ENCODE data around the gene HRCT1. TPM values are rescaled to one million over a fixed set of nuclear protein-coding genes. Genes with fewer than 3 reads are reported as not detected.

HRCT1 gene
- total RNA-seq, 1 experiment from 2014 or later: not detected

DNA sequence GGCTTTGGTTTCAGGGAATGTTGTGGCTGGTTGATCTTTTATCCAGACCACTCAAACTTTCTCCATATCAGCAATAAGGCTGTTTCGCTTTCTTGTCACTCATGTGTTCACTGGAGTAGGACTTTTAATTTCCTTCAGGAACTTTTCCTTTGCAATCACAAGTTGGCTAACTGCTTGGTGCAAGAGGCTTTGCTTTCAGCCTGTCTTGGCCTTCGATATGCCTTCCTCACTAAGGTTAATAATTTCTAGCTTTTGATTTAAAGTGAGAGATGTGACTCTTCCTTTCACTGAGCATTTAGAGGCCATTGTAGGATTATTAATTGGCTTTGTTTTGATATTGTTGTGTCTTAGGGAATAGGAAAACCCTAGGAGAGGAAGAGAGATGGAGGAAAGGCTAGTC, 7.0 kb upstream of the HRCT1 start:
- H3K79me1 ChIP-seq (ENCODE audit: insufficient read depth, low read depth, low read length, poor library complexity, severe bottlenecking): no peaks in the 10 kb centered on the region
- H3K14ac ChIP-seq (ENCODE audit: insufficient read depth, low read length): no peak overlapping the region
- no peaks in the 10 kb centered on the region for H3K23me2 ChIP-seq (ENCODE audit: insufficient read length, low read depth, low read length, poor library complexity, severe bottlenecking)
- Mint-ChIP-seq H3K9me3 (no peaks in the 10 kb centered on the region), H3K27ac (no peak overlapping the region), H3K27me3 (ENCODE audit: low read depth) (peaks cover 7% of the 10 kb centered on the region), H3K36me3 (ENCODE audit: insufficient read depth in 1 of 3, low read depth in 3 of 3) (no peaks in the 10 kb centered on the region), H3K4me3 (no peak overlapping the region; a peak in 1 of 5 replicates), H3K4me1 (no peaks in the 10 kb centered on the region)
- TF ChIP-seq, protein P1, sequence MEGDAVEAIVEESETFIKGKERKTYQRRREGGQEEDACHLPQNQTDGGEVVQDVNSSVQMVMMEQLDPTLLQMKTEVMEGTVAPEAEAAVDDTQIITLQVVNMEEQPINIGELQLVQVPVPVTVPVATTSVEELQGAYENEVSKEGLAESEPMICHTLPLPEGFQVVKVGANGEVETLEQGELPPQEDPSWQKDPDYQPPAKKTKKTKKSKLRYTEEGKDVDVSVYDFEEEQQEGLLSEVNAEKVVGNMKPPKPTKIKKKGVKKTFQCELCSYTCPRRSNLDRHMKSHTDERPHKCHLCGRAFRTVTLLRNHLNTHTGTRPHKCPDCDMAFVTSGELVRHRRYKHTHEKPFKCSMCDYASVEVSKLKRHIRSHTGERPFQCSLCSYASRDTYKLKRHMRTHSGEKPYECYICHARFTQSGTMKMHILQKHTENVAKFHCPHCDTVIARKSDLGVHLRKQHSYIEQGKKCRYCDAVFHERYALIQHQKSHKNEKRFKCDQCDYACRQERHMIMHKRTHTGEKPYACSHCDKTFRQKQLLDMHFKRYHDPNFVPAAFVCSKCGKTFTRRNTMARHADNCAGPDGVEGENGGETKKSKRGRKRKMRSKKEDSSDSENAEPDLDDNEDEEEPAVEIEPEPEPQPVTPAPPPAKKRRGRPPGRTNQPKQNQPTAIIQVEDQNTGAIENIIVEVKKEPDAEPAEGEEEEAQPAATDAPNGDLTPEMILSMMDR (conservative IDR thresholded peaks at IDR 0.05): no peak
- H3K56ac ChIP-seq (ENCODE audit: insufficient read length, low read depth, low read length): no peak overlapping the region
- no peaks in the 10 kb centered on the region for H4K20me1 ChIP-seq (ENCODE audit: control insufficient read depth, insufficient read depth, insufficient read length)
- H3K27ac ChIP-seq (ENCODE audit: insufficient read length, low read depth, low read length): no peak overlapping the region
- H3K9me3 ChIP-seq (ENCODE audit: control insufficient read depth, low read depth, low read length): no peaks in the 10 kb centered on the region
- no peak overlapping the region for H2AK5ac ChIP-seq (ENCODE audit: insufficient read length, low read length)
- H3K4ac ChIP-seq (ENCODE audit: low read depth, low read length): no peak overlapping the region
- H3K23ac ChIP-seq (ENCODE audit: insufficient read length, low read depth, low read length): no peak overlapping the region
- no peak overlapping the region for H3T11ph ChIP-seq (ENCODE audit: low read length)
- no peak overlapping the region for H2BK5ac ChIP-seq (ENCODE audit: insufficient read length, low read length)
- H3K18ac ChIP-seq (ENCODE audit: insufficient read length, low read depth, low read length): no peak overlapping the region
- WGBS (ENCODE audit: extremely low coverage, insufficient read length, low lambda C conversion rate): no CpG with 5 or more reads among the region's 2 CpGs
- no peak overlapping the region for H2AFZ ChIP-seq (ENCODE audit: low read length)
- H3K4me2 ChIP-seq (ENCODE audit: insufficient read depth, insufficient read length, low read length): no peak overlapping the region
- H3K27me3 ChIP-seq (ENCODE audit: insufficient read depth, low read length): no peaks in the 10 kb centered on the region
- no peak for DNase-seq
- no peaks in the 10 kb centered on the region for H3K79me2 ChIP-seq (ENCODE audit: insufficient read depth, low read length)
- H2BK120ac ChIP-seq (ENCODE audit: low read depth, low read length, poor library complexity, severe bottlenecking): no peak overlapping the region
- H3K9ac ChIP-seq (ENCODE audit: extremely low read depth, insufficient read length, low read length): no peak overlapping the region
- H4K8ac ChIP-seq (replicated peaks; ENCODE audit: insufficient read length, low read depth, low read length): no peak overlapping the region
- no peaks in the 10 kb centered on the region for H3K4me1 ChIP-seq (ENCODE audit: insufficient read depth, low read length)
- H2BK15ac ChIP-seq (ENCODE audit: low read depth, low read length): no peak overlapping the region
- no peak overlapping the region for H4K91ac ChIP-seq (ENCODE audit: insufficient read length, low read depth, low read length)
- H2BK12ac ChIP-seq (ENCODE audit: insufficient read length, low read depth, low read length): no peak overlapping the region
- no peak overlapping the region for H2BK20ac ChIP-seq (ENCODE audit: low read depth, low read length, poor library complexity, severe bottlenecking)
- H4K5ac ChIP-seq (ENCODE audit: insufficient read length, low read depth, low read length): no peak overlapping the region

Data from H9 (cell line).